HG03432 (cell line): ENCODE data around the gene RPAP3.
A peak's percentile ranks its signal among the peaks of the same experiment; 100 is the strongest.

Experiments used
- ATAC-seq: cut with Tn5 transposase; IDR thresholded peaks from one replicate; pipeline ENCODE4 v1.9.1; 2021; ENCODE audit warnings: mild to moderate bottlenecking, moderate library complexity; ENCODE audit not compliant: unreplicated experiment

The RPAP3 gene

DNA sequence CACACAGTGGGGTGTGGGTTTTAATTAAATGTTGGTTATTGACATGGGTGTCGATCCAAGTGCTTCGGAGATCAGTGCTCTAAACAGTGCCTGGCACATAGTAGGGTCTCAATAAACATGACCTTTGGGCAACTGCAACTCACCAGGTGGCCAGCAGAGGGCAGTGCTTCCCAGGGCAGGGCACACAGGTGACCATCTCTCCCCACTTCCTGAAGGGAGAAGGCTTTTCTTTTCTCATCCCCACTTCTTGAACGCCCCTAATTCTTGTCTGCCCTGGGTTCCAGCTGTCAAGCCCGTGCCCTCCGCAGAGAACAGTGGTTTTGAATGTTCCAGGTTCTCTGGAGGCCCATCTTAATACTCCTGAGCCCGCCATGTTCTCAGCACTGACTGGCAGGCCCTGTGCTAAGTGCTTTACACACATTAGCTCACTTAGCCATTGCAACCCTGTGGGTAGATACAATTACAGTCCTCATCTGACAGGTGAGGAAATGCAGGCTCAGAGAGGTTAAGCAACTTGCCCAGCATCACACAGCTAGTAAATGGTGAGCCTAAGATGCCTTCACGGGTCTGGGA lies 36.5 kb upstream of the RPAP3 start:
- no peak for ATAC-seq

DNA sequence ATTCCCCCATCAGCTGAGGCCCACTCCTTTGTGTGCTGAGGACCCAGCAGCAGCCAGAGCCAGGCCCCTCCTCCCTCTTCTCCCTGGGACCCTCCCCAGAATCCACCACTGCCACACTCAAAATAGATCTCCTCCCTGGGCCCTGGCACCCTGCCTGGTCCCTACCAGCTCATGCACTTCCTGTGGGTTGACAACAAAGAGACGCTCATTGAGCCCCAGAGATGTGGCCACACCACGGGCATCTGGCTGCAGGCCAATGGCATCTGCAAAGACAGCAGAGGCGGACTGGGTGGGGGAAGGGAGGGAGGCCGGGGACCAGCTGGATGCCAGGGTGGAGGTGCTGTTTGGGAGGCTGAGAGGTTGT lies 35.5 kb upstream of the RPAP3 start:
- peak; percentile 38 for ATAC-seq

DNA sequence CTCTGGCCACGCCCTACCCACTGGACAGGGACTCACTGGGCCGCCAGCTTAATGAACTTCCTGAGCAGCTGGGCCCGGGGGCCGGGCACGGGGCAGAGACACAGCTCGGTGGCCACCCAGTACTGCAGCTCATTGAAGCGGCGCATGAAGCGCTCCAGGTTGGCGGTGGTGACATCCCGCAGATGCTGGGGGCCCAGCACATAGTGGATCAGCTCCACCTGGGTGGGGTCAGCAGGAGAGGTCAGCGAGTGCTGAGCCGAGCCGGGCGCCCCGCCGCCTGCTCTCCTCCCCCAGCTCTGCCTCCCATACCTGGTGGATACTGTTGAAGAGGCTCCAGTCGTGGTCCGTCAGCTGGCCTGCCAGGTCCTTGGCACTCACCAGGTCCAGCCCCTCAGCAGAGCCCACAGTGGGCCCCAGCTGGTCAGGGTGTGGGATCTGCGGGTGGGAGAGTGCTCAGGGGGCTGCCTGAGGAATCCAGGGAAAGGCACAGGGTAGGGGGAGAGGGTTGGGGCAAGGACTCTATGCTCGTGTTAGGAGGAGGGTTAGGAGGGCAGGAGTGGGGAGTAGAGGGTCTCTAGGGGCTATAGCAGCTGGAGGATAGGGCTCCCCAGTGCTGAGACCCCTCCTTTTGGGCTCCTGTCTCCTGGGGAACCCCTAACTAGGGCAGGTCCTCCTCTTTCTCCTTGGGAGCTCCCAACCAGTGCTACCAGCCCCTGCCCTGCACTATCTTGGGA lies 34.9 kb upstream of the RPAP3 start:
- peak; percentile 56 for ATAC-seq

DNA sequence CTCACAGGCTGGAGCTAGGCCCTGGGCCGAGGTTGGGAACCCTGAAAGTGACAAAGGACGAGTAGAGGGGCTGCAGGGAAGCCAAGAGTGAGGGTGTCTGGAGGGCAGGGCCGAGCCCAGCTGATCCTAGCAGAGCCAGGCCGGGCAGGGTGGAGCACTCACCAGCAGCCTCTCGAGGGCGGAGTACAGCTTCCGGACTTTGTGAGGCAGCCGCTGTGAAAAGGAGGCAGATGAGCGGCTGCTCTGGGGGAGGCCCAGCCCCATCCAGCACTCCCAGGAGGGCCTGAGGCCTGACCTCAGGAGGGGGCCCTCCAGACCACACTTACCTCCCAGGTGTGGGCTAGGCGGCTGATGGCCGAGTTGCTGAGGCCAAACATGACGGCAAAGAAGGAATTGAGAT lies 34.1 kb upstream of the RPAP3 start:
- peak; percentile 68 for ATAC-seq

DNA sequence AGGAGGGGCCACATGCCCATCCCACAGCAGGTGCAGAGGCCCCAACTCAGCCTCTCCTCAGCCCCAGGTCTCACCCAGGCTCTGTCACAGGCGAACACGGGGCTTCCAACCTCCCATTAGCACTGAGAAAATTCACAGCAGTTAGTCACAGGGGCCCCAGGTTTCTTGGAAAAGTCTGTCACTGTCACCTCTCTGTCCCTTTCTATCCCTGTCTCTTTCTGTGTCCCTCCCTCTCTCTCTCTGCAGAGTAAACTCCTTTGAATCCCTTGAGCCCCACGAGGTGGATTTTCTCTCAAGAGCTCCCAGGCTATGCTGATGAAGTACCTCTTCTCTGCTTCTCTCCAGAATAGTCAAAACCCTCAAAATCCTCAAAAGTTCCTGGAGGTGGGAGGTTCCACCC lies 33.5 kb upstream of the RPAP3 start:
- no peak for ATAC-seq

DNA sequence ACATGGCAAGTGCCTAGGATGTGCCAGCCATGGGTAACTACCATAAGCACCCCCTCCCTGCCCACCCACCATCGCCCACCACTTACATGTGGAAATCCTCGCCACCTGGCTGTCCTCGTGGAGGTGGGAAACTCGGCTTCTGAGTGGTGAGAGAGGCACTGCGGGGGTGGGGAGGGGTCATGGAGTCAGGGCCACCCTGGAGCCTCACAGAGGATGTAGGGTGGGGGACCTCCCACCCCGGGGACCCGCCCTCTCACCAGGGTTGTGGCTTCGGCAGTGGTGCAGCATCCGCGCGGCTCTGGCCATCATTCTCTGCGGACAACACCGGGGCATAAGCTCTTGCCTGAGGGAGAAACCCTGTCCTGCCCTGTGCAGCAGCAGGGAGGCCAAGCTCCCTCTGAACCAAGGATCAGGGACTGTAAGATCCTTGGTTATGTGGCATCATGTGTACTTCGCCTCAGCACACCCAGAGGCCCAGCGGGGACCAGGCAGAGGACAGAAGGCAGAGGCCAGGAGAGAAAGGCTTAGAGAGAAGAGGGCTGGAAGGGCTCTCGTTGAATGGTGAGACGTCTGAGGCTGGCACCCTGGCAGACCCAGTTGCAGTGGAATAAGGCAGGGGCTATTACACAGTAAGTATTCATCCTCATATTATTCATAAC lies 32.2 kb upstream of the RPAP3 start:
- no peak for ATAC-seq

DNA sequence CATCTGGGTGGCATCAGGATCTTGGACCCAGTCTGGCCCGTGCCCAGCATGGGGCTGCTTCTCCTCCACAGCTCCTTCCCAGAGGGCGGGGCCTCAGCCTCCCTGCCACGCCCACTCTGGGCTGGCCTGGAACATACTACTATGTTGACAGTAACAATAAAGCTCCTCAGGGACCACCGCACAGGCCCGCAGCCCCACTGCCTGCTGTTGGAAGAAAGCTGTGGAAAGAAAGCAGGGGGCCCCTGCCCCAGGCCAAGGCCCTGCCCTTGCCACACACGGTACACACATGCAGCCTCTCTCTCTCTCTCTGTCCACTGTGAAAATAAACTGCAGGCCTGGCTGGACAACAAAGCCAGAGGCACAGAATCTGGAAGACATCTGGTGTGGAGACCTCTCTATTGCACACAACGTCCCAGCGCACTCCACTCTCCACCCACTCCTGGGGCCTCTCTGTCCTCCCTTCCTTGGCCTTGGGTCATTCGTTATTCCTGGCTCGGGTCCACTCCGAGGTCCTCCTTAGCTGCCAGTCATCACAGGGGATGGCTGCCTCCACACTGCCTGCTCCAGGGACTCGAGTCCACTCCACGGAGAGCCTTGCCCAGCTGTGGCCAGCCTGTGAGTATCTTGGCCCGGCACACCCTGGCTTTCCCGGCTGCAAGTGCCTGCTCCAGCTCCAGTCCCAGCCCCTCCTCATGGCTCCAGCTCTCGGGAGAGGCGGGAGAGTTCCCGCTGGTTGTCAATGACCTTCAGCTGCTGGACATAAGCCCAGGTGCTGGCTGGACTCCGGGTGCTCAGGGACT lies 31.2 kb upstream of the RPAP3 start:
- ATAC-seq = no peak

DNA sequence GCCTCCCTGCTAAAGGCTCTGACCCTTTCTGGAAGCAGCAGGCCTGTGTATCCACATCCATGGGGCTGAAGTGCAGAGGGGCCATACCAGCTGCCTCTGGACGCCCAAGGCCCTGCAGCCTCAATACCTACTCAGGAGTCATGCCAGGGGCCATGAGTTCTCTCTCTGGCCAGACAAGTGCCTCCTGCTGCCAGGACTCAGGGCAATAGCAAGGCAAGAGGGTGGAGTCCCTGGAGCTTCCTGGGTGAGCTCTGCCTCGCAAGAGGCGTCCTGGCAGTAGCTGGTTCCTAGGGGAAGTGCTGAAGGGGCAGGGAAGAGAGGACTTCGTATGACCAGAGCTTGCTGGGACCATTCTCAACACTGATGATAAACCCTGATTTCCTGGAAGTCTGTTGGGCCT lies 30.4 kb upstream of the RPAP3 start:
- ATAC-seq = no peak

DNA sequence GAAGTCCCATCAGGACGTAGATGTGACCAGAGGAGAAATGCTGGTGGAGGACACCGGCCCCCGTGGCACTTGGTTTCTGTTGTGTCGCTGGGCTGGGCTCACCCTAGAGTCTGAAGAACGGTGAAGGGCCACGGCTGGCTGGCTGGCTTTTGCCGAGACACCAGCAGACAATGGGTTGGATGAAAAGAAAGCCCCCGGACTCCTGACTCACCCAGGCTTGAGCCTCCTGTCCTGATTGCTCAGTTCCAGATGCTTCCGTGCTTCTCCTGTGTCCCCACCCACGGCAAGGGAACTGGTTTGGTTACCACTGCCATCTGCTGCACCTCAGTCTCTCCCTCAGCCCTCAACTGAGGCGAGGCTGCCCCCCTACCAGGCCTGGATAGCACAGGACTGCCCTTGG lies 29.8 kb upstream of the RPAP3 start:
- ATAC-seq = no peak

DNA sequence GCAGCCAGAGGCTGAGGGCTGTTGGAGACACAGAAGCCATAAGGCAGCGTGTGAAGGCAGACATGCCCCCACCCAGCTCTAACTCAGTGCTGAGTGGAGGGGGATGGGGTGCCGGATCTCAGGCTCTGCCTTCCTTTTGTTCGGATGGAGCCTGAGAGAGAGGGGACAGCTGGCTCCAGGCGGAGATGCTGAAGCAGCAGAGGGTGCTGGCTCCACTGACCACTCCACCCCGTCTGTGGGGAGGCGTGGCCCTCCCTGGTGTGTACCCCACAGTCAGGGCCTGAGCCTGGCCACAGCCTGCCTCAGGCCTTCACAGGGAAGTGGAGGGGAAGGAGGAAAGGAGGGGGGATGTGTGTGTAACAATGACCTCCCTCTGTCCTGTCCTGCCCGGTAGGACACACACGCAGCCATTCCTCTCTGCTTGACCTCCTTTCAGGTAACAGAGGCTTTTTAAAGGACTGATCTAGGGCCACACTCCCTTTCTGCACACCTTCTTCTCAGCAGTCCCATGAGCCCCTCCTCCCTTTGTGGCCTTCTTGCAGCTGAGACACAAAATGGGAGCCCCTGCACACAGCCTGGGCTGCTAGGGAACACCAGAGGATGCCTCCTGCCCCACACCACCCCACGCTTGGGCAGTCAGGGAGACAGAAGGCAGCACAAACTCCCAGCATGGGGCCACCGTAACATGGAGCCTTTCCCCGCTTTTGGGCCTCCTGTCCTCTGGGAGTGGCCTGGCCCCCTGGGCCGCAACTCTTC lies 29.1 kb upstream of the RPAP3 start:
- ATAC-seq = no peak

DNA sequence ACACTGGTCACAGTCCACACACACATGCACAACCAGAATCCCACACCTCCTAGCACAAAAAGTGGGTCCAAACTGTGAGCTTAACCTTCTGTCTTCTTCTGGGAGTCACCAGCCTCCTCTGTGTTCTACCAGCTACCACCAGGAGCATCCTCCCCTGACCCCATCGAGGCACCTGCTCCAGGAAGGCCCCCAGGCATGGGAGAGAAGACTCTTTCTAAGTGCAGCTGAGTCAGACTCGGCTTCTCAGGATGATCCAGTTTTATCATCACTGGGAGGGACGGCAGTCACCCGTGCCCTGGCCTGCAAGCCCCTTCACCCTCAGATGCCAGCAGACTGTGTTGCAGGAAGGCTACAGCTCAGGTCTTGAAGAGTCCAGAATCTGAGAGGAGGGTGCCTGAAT lies 27.3 kb upstream of the RPAP3 start:
- no peak for ATAC-seq

DNA sequence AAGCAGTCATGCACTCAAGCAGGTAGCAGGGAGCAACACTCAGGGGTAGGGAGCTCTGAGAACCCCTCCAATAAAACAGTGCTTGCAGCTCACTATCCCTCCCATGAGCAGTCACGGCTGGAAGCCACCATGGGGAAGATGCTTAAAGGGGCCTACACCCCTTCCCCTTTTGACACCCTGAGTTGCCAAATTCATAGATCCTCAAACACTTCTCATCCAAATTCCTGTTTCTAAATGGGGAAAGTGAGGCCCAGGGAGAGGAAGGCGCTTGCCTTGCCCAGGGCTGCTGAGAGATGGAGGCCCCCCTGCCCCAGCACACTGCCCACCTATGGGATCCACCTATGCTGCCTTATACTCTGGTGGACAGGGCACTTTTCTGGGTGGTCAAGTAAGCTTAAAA lies 26.7 kb upstream of the RPAP3 start:
- no peak for ATAC-seq

DNA sequence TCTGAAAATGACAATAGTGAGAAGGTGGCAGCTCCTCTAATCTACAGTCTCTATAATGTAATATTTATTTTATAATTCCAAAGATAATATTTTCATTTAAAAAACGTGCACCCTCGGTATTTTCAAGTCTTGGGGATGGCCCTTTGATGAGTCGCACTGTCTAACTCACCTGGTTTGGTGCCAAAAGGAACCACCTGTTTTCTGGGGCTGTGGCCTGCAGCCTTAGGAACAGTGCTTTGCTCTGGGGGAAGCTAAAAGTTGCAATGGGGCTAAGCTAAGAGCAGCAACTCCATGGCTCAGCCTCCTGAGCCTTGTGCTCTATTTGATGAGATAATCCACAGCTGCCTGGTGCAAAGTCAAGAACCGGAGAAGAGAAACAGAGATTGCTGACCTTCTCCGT lies 25.9 kb upstream of the RPAP3 start:
- ATAC-seq = no peak

DNA sequence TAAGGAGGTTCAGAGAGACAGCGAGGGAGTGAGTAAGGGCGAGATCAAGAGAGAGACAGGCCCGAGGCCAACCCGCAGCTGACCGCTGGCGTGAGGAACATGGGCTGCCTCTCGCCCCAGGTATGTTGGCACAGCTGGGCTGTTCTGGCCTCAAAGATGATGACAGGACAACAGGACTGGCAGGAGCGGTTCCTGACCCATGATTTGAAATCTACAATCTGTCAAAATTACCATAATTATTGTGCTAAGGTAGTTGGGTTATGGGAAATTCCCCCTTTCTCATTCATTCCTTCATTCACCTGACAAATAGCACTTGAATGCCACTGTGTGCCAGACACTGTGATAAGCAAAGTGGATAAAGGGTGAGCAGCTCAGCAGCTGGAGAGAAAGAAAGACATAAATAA lies 24.5 kb upstream of the RPAP3 start:
- ATAC-seq = no peak

DNA sequence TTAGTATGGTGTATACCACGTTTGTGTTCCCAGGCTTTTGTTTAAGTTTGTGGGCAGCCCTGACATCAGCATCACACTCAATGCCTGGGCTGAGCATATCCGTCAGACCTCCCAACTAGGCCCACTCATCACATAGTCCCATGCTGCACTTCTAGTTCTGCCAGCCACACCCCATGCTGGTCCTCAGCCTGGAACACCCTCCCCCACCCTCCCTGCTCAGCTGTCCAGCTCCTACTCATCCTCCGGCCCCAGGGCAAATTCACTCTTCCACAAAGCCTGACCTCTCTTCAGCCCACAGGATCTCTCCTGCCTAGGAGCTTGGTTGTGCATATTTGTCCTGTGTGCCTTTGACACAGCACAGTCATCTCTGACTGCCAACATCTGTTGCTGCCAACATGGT lies 23.4 kb upstream of the RPAP3 start:
- ATAC-seq = no peak

DNA sequence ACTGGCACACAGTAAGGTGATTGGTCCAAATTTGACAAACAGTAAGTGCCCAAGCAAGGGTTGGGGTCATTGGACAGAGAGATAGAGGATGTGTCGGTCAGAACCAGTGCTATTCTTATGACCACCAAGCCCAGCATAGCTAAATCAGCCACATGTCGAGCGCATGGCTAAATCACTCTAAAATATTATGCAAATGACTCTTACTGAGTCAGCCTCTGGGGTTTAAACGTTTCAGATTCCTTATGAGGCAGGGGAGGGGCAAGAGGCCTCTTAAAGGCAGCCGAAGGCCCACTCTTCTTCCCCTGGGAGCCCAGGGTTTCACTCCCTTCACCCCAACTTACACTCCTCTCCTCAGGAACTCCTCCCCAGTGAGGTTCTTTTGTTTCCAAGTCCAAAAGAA lies 20.1 kb upstream of the RPAP3 start:
- ATAC-seq = peak; percentile 84

DNA sequence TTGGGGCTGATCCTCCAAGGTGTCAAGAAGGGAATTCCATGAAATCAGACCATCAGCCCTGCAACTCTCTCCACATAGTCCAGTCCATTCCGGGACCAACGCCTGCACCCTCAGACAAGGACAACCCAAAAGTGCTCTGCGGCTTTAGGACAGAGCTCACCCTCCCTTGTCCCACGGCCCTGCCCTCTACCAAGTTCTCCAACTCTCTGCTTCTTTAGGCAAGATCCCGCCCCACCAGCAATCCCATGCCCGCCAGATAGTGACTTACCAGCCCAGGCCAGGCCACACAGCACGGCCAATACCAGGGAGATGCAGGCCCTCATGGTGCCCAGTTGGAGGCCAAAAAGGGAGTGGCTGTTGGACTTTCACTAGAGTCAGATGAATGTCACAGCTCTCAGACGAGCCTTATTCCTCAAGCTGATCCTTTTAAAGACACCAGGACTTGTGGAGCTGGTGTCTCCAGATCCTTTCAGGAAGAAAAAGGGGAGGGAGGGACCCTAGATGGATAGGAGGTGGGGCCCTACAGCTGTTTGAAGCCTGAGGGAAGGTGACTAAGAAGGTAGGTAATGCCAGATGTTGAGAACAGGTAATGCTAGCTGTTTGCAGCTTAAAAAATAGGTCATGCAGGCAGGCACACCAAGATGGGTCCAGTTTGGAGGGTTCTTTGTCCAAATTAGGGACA lies 19.4 kb upstream of the RPAP3 start, which contains the start of gene ENDOU:
Gene ENDOU (minus strand): TSS at position 400 of the 682 bp plus-strand sequence. CDS start 77 bp downstream, at position 323.
- ATAC-seq = no peak

DNA sequence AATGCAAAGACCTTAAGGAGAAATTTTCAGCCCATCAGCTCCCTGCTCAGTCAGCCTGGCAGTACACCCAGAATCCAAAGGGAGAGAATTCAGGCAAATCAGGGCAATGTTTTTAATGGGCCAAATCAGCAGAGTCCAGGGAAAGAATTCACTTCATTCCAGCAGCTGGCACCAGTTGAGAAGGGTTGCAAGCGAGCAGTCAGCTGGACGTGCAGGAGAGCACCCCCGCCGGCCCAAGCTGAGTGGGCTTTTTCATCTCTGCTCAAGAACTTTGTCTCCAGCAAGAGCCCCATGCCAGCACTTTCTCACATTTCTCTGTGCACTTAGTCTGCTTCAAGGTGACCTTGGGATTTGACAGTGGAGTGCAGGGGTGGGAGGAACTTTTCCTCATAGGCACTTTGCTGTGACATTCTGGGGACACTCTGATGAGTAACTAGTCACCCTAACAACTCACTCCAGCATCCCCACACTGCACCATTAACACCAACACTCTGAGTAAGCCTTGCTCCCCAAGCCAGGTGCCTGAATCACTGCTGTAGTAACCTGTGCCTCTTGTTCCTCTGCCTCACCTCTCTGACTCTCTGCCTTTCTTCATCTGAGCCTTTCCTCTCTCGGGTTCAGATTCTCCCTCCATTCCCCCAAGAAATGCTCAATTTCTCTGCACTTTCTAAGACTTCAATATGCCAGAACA lies 17.3 kb upstream of the RPAP3 start:
- ATAC-seq = no peak

DNA sequence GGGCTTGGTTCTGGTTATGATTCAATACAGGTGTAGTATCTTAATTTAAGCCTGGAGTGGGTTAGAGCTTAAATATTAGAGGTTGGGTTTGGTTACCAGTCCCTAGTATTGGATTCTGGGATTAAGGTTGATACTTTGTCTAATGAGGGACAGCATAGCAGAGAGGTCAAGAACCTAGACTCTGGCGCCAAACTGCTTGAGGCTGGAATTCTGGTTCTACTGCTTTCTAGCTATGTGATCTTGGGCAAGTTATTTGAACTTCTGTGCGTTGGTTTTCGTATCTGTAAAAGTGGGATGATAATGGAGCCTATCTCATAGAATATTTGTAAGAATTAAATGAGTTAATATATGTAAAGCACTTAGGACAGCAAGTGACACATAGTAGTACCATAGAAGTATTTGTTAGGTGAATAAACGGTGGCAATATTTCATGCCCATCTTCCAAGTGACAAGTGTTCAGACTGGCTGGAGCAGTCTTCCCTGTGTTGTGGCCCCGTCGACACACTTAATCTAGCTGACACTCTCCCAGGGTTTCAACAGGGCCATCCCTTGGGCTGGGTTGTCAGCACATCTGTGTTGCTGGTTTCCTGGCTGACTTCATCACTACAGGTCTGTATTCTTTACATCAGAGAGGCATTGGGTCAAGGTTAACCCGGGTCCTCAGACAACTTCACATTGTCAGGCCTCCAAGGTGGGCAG lies 16.5 kb upstream of the RPAP3 start:
- ATAC-seq = no peak
